ENCODE data around the gene CFAP53.

GRCh38 chr18:50285071-50285470 lies 18.8 kb upstream of the CFAP53 start:
- TF ChIP-seq CTCF (IDR thresholded peaks at IDR 0.05; ENCODE audit: insufficient read depth, low read length, poor library complexity, severe bottlenecking) (no peak), EZH2phosphoT487 (conservative IDR thresholded peaks at IDR 0.05; ENCODE audit: low read length) (no peak)

All from SU-DHL-6 (cell line).